Neuronal stem cell (in vitro differentiated cells): ENCODE results near the gene OR51B5.
"Not testable (repeated sequence)": the region's sequence is repeated elsewhere in the genome, so short reads cannot be mapped to it uniquely, and the experiment has no call there.

Source experiments
- DNase-seq: peaks from one replicate; pipeline ENCODE4 v3.0.0-alpha.2; 2013; ENCODE audit warnings: low spot score
- H2AFZ ChIP-seq: one replicate; pipeline ENCODE4 v1.6.1; 2013; ENCODE audit warnings: mild to moderate bottlenecking, low read length, inconsistent platforms
- H2AK5ac ChIP-seq: 2 replicates; pipeline ENCODE4 v1.6.1; 2013; ENCODE audit warnings: low read depth, mild to moderate bottlenecking, inconsistent platforms, low read length, moderate library complexity, mixed read lengths
- H2BK120ac ChIP-seq: 2 replicates; pipeline ENCODE4 v1.6.1; 2013; ENCODE audit warnings: low read depth, mild to moderate bottlenecking, inconsistent platforms, low read length, moderate library complexity, mixed read lengths
- H2BK12ac ChIP-seq: one replicate; pipeline ENCODE4 v1.6.1; 2013; ENCODE audit warnings: low read length, inconsistent platforms
- H2BK15ac ChIP-seq: 2 replicates; pipeline ENCODE4 v1.6.1; 2013; ENCODE audit warnings: mild to moderate bottlenecking, low read length, inconsistent platforms, mixed read lengths
- H2BK5ac ChIP-seq: one replicate; pipeline ENCODE4 v1.6.1; 2013; ENCODE audit warnings: inconsistent platforms, mild to moderate bottlenecking, low read length, moderate library complexity
- H3K14ac ChIP-seq: one replicate; pipeline ENCODE4 v1.6.1; 2013; ENCODE audit warnings: low read length, inconsistent platforms
- H3K18ac ChIP-seq: 2 replicates; pipeline ENCODE4 v1.6.1; 2013; ENCODE audit warnings: low read length, inconsistent platforms
- H3K23ac ChIP-seq: 2 replicates; pipeline ENCODE4 v1.6.1; 2013; ENCODE audit warnings: low read depth, mild to moderate bottlenecking, mixed read lengths, low read length, inconsistent platforms; ENCODE audit not compliant: poor library complexity
- H3K27ac ChIP-seq: replicated peaks from 3 replicates; pipeline ENCODE4 v1.5.1; 2013; ENCODE audit warnings: low read length, inconsistent platforms
- H3K27me3 ChIP-seq, 3 experiments: 2 replicates each; pipeline ENCODE4 v1.6.1; 2013; ENCODE audit warnings: low read length in 3 of 3, mild to moderate bottlenecking in 2 of 3, inconsistent platforms in 1 of 3, low read depth in 1 of 3, mixed read lengths in 1 of 3, moderate library complexity in 1 of 3; ENCODE audit not compliant: control insufficient read depth in 3 of 3, insufficient read depth in 3 of 3
- H3K36me3 ChIP-seq, 2 donors: replicated peaks in 1 of 2; 2 replicates each; pipeline ENCODE4 v1.6.1; 2013; ENCODE audit warnings: low read length in 2 of 2; ENCODE audit not compliant: control insufficient read depth in 2 of 2, insufficient read depth in 2 of 2
- H3K4ac ChIP-seq: 2 replicates; pipeline ENCODE4 v1.6.1; 2013; ENCODE audit warnings: inconsistent platforms, mild to moderate bottlenecking, low read length, moderate library complexity
- H3K4me1 ChIP-seq, 2 donors: 1 replicate in 1 of 2; 2 replicates in 1 of 2; pipeline ENCODE4 v1.6.1; 2013; ENCODE audit warnings: low read length in 2 of 2, low read depth in 1 of 2; ENCODE audit not compliant: control insufficient read depth in 2 of 2, insufficient read depth in 1 of 2
- H3K4me2 ChIP-seq: one replicate; pipeline ENCODE4 v1.6.1; 2013; ENCODE audit warnings: mild to moderate bottlenecking, low read length, inconsistent platforms; ENCODE audit not compliant: insufficient read depth, poor library complexity, severe bottlenecking
- H3K4me3 ChIP-seq, 2 donors: 2 replicates each; pipeline ENCODE4 v1.5.1; 2013; ENCODE audit warnings: low read length in 2 of 2, mild to moderate bottlenecking in 2 of 2, inconsistent platforms in 1 of 2, moderate library complexity in 1 of 2
- H3K79me1 ChIP-seq: one replicate; pipeline ENCODE4 v1.6.1; 2013; ENCODE audit warnings: low read depth, mild to moderate bottlenecking, inconsistent platforms, low read length, moderate library complexity
- H3K9ac ChIP-seq: one replicate; pipeline ENCODE4 v1.6.1; 2013; ENCODE audit warnings: mild to moderate bottlenecking, low read depth, low read length, inconsistent platforms; ENCODE audit not compliant: poor library complexity
- H3K9me3 ChIP-seq, 2 donors: replicated peaks in 1 of 2; 2 replicates each; pipeline versions ENCODE3 to v1.6.1; 2013; ENCODE audit warnings: low read length in 2 of 2, mild to moderate bottlenecking in 2 of 2, inconsistent platforms in 1 of 2, low read depth in 1 of 2, mixed read lengths in 1 of 2, moderate library complexity in 1 of 2; ENCODE audit not compliant: control insufficient read depth in 2 of 2, insufficient read depth in 1 of 2
- H4K8ac ChIP-seq: one replicate; pipeline ENCODE4 v1.6.1; 2013; ENCODE audit warnings: low read depth, mild to moderate bottlenecking, inconsistent platforms, low read length, moderate library complexity
- H4K91ac ChIP-seq: one replicate; pipeline ENCODE4 v1.6.1; 2013; ENCODE audit warnings: low read length, low read depth, mild to moderate bottlenecking, inconsistent platforms; ENCODE audit not compliant: poor library complexity
- WGBS, 2 donors: extraction: QIAGEN DNeasy Blood & Tissue Kit; methylation state at CpG; one replicate each; pipeline ENCODE4 v1.1.7; 2013; ENCODE audit warnings: missing lambda C conversion rate in 2 of 2, mixed read lengths in 1 of 2; ENCODE audit not compliant: insufficient read length in 2 of 2, insufficient replicate concordance in 1 of 2; ENCODE audit errors: extremely low coverage in 2 of 2; 5-methylcytosine and 5-hydroxymethylcytosine counted together

OR51B5 gene

DNA sequence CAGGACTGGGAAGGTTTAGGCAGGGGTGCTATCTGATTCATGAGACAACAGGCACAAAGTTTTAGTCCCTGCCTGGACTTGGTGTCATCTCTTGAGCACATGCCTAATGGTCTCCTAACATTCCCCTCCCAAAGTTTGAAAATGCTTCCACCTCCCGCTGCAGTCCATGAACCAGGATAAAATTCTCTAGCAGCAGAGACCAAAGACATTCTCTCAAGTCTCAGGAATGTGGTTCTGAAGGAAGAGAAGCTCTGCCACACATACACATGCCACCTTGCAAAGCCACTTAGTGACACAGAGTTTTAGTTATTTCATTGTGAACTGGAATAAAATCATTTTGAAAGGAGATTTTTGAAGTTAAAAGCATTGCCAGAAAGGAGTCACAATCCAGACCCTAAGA, 23.5 kb upstream of the OR51B5 start:
- no CpG with 5 or more reads among the region's 1 CpG for WGBS, 2 donors

DNA sequence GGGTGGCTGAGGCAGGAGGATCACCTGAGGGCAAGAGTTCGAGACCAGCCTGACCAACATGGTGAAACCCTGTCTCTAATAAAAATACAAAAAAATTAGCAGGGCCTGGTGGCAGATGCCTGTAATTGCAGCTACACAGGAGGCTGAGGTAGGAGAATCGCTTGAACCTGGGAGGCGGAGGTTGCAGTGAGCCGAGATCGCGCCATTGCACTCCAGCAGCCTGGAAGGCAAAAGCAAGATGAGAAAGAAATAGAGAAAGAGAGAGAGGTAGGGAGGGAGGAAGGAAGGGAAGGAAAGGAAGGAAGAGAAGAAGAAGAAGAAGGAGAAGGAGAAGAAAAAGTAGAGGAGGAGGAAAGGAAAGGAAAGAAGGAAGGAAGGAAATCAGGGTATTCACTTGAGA, 23.0 kb upstream of the OR51B5 start:
- H2AK5ac ChIP-seq, H3K27me3 ChIP-seq, H4K91ac ChIP-seq, H3K4ac ChIP-seq, H2AFZ ChIP-seq, H3K18ac ChIP-seq, H3K9ac ChIP-seq, H3K36me3 ChIP-seq, DNase-seq, H3K27ac ChIP-seq, H2BK15ac ChIP-seq, H2BK12ac ChIP-seq, H4K8ac ChIP-seq, H3K14ac ChIP-seq, H3K9me3 ChIP-seq, H2BK5ac ChIP-seq, H3K4me2 ChIP-seq, H3K4me1 ChIP-seq, H3K23ac ChIP-seq, H2BK120ac ChIP-seq, H3K4me3 ChIP-seq, H3K79me1 ChIP-seq: not testable (repeated sequence)
- WGBS, 2 donors: no CpG with 5 or more reads among the region's 6 CpGs

More for the DNA sequence above, 23.5 kb upstream of the OR51B5 start:
- Histone ChIP-seq H3K18ac (no peak overlapping the region), H2AK5ac (no peak overlapping the region), H2BK12ac (no peak overlapping the region), H3K27ac (no peak overlapping the region), H4K91ac (no peak overlapping the region), H3K23ac (no peak overlapping the region), H3K27me3 (no peaks in the 10 kb centered on the region), H3K14ac (no peak overlapping the region), H3K79me1 (no peaks in the 10 kb centered on the region), H4K8ac (no peak overlapping the region), H2BK5ac (no peak overlapping the region), H3K4me1 (no peaks in the 10 kb centered on the region), H3K4ac (no peak overlapping the region), H3K4me3 (no peak overlapping the region), H3K36me3 (no peaks in the 10 kb centered on the region), H2BK15ac (no peak overlapping the region), H2AFZ (no peak overlapping the region), H3K4me2 (no peak overlapping the region), H3K9ac (no peak overlapping the region), H3K9me3 (no peaks in the 10 kb centered on the region), H2BK120ac (no peak overlapping the region)
- no peak for DNase-seq

DNA sequence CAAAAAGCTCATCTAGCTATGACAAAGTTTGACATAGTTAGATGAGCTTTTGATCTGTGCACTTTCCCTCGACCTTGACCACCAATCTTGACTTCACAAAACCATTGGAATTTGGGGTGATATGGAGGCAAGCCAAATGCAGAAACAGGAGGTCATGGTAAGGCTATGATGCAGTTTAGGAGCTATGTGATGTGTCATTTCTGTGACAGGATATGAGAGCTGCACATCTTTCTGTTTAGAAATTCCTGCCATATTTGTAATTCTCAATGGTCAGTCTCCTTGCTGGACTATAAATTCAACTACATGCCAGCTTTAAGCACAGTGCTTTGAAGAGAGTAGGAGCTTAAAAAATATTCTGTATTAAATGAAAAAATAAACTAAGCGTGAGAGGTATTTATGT, 20.9 kb upstream of the OR51B5 start:
- Histone ChIP-seq H3K79me1 (no peaks in the 10 kb centered on the region), H3K27ac (no peak overlapping the region), H3K4me1 (no peaks in the 10 kb centered on the region), H2BK12ac (no peak overlapping the region), H4K91ac (no peak overlapping the region), H3K36me3 (no peaks in the 10 kb centered on the region), H2AK5ac (no peak overlapping the region), H3K4ac (no peak overlapping the region), H2AFZ (no peak overlapping the region), H2BK120ac (no peak overlapping the region), H3K9ac (no peak overlapping the region), H4K8ac (no peak overlapping the region), H3K9me3 (no peaks in the 10 kb centered on the region), H3K4me2 (no peak overlapping the region), H3K23ac (no peak overlapping the region), H3K27me3 (no peaks in the 10 kb centered on the region), H3K4me3 (no peak overlapping the region), H2BK5ac (no peak overlapping the region), H3K18ac (no peak overlapping the region), H2BK15ac (no peak overlapping the region), H3K14ac (no peak overlapping the region)
- WGBS, 2 donors: no CpG with 5 or more reads among the region's 2 CpGs
- no peak for DNase-seq

DNA sequence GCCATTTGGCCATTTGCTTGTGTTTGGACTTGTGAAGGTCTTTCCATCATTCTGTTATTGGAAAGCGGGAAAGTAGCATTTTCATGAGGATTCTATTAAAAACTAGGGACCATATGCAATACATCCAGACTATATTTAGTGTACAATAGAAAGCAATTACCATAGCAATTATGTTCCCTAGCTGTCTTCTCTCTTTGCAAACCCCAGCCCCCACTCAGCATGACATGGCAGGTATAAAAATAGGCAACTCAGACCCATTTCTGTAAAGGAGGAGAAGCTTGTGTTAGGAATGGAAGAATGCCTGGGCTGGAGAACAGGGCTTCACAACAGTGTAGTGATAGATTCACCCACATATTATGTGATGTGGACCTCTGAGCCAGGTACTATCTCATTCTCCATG, 20.4 kb upstream of the OR51B5 start:
- no peak overlapping the region for H3K4me2 ChIP-seq
- H4K91ac ChIP-seq: no peak overlapping the region
- no peak overlapping the region for H2BK120ac ChIP-seq
- no peak overlapping the region for H3K14ac ChIP-seq
- H2BK5ac ChIP-seq: no peak overlapping the region
- no peak overlapping the region for H2AFZ ChIP-seq
- H2BK15ac ChIP-seq: no peak overlapping the region
- H3K36me3 ChIP-seq: no peaks in the 10 kb centered on the region
- no peak overlapping the region for H3K4me3 ChIP-seq
- no peak for DNase-seq
- no peak overlapping the region for H3K4ac ChIP-seq
- H2AK5ac ChIP-seq: no peak overlapping the region
- H3K27ac ChIP-seq: no peak overlapping the region
- no peak overlapping the region for H3K23ac ChIP-seq
- H3K9ac ChIP-seq: no peak overlapping the region
- no CpG with 5 or more reads among the region's 1 CpG for WGBS, 2 donors
- H4K8ac ChIP-seq: no peak overlapping the region
- H3K18ac ChIP-seq: no peak overlapping the region
- no peaks in the 10 kb centered on the region for H3K27me3 ChIP-seq
- no peaks in the 10 kb centered on the region for H3K9me3 ChIP-seq
- H3K79me1 ChIP-seq: no peaks in the 10 kb centered on the region
- no peaks in the 10 kb centered on the region for H3K4me1 ChIP-seq
- no peak overlapping the region for H2BK12ac ChIP-seq
